ENCODE results near the gene OCA2. TPM values are rescaled to one million over a fixed set of nuclear protein-coding genes. Genes with fewer than 3 reads are reported as not detected.

OCA2 gene
- total RNA-seq, 3 donors from 2014 or later (not counting 1 experiment from before 2014, with no cell fraction given), result 0.35 to 1.5 (median 0.56) TPM

DNA sequence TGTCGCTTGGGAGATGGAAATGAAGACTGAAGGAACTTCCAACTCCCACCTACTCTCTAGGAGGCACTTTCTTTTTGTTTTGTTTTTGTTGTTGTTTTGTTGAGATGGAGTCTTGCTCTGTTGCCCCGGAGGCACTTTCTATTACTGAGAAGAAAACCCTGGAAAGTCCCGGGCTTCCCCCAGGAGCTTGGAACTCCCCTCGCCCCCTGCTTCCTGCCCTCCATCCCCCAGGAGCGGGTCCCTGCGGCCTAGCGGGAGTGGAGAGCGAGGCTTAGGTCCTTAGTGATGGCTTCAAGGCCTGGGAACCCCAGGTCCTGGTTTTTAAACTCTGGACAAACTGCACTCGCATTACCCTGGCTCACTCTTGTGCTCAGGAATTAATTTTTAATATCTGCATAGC is 195.7 kb downstream of the OCA2 start:
- H3K36me3 Mint-ChIP-seq, result no peaks in the 10 kb centered on the region
- no peak overlapping the region for H3K4me3 ChIP-seq (ENCODE audit: low read length)
- H3K36me3 ChIP-seq (ENCODE audit: control insufficient read depth, insufficient read depth, low read length), result no peaks in the 10 kb centered on the region
- WGBS (ENCODE audit: insufficient coverage), result 90% methylated on average over 8 of the region's 9 CpGs
- peaks cover 7% of the 10 kb centered on the region for H3K9me3 ChIP-seq (ENCODE audit: control insufficient read depth, insufficient read depth, low read length)
- H3K27me3 Mint-ChIP-seq (ENCODE audit: low read depth in 2 of 2), result no peaks in the 10 kb centered on the region
- TF ChIP-seq, protein P1, sequence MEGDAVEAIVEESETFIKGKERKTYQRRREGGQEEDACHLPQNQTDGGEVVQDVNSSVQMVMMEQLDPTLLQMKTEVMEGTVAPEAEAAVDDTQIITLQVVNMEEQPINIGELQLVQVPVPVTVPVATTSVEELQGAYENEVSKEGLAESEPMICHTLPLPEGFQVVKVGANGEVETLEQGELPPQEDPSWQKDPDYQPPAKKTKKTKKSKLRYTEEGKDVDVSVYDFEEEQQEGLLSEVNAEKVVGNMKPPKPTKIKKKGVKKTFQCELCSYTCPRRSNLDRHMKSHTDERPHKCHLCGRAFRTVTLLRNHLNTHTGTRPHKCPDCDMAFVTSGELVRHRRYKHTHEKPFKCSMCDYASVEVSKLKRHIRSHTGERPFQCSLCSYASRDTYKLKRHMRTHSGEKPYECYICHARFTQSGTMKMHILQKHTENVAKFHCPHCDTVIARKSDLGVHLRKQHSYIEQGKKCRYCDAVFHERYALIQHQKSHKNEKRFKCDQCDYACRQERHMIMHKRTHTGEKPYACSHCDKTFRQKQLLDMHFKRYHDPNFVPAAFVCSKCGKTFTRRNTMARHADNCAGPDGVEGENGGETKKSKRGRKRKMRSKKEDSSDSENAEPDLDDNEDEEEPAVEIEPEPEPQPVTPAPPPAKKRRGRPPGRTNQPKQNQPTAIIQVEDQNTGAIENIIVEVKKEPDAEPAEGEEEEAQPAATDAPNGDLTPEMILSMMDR (IDR thresholded peaks at IDR 0.05), result no peak
- no peak overlapping the region for H3K27ac ChIP-seq (ENCODE audit: low read length)
- no peak overlapping the region for H3K27ac Mint-ChIP-seq
- H3K4me3 Mint-ChIP-seq, result no peak overlapping the region
- ATAC-seq, result no peak
- H3K4me1 ChIP-seq (ENCODE audit: control insufficient read depth, insufficient read depth, low read length), result no peaks in the 10 kb centered on the region
- peaks cover 0 to 10% of the 10 kb centered on the region in 2 donors for H3K9me3 Mint-ChIP-seq
- no peak for DNase-seq
- intact Hi-C loops (cut with micrococcal nuclease), result no loop called here
- H3K4me1 Mint-ChIP-seq, result no peaks in the 10 kb centered on the region
- no peaks in the 10 kb centered on the region for H3K27me3 ChIP-seq (ENCODE audit: control insufficient read depth, insufficient read depth, low read length)

DNA sequence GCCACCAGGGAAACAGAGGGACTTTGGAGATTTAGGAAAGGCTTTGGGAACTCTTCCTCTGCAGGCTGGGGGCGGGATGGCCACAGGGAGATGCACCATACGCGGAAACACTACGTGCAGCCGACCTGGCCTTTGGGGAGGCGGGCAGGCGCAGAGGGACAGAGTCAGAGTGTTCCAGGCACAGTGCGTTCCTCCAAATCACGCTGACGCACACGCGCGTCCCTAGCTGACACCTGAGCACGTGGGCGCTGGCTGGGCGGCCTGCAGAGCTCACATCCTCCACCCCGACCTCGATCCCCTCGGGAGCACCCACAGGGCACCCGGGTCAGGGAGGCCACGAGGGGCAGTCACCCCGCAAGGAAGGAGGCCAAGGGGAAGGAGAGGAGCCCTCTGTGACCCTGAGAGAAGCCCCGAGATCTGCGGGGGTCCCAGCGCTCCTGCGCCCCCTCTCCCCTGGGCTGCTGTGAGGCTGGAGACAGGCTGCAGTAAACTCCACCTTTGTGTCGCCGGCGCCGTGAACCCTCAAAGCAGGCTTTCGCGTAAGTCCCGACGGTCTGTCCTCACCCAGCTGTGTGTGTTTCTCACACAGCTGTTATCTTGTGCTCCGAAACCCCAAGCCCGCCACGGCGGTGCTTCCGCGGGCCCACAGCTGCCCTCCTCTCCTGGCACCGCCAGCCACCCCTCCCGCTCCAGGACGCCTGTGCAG is 196.3 kb downstream of the OCA2 start:
- Histone ChIP-seq H3K9me3 (ENCODE audit: control insufficient read depth, insufficient read depth, low read length) (peaks cover 7% of the 10 kb centered on the region), H3K4me3 (ENCODE audit: low read length) (no peak overlapping the region), H3K36me3 (ENCODE audit: control insufficient read depth, insufficient read depth, low read length) (no peaks in the 10 kb centered on the region), H3K27me3 (ENCODE audit: control insufficient read depth, insufficient read depth, low read length) (no peaks in the 10 kb centered on the region), H3K27ac (ENCODE audit: low read length) (no peak overlapping the region), H3K4me1 (ENCODE audit: control insufficient read depth, insufficient read depth, low read length) (no peaks in the 10 kb centered on the region)
- no peaks in the 10 kb centered on the region for H3K36me3 Mint-ChIP-seq
- DNase-seq (no peak), ATAC-seq (no peak)
- no peak overlapping the region for H3K4me3 Mint-ChIP-seq
- H3K27ac Mint-ChIP-seq, result no peak overlapping the region
- TF ChIP-seq, protein P1 (IDR thresholded peaks at IDR 0.05), result no peak
- H3K4me1 Mint-ChIP-seq, result no peaks in the 10 kb centered on the region
- 84% methylated on average over 43 of the region's 43 CpGs for WGBS (ENCODE audit: insufficient coverage)
- no peaks in the 10 kb centered on the region for H3K27me3 Mint-ChIP-seq (ENCODE audit: low read depth in 2 of 2)
- intact Hi-C loops (cut with micrococcal nuclease), result no loop called here
- peaks cover 0 to 10% of the 10 kb centered on the region in 2 donors for H3K9me3 Mint-ChIP-seq

DNA sequence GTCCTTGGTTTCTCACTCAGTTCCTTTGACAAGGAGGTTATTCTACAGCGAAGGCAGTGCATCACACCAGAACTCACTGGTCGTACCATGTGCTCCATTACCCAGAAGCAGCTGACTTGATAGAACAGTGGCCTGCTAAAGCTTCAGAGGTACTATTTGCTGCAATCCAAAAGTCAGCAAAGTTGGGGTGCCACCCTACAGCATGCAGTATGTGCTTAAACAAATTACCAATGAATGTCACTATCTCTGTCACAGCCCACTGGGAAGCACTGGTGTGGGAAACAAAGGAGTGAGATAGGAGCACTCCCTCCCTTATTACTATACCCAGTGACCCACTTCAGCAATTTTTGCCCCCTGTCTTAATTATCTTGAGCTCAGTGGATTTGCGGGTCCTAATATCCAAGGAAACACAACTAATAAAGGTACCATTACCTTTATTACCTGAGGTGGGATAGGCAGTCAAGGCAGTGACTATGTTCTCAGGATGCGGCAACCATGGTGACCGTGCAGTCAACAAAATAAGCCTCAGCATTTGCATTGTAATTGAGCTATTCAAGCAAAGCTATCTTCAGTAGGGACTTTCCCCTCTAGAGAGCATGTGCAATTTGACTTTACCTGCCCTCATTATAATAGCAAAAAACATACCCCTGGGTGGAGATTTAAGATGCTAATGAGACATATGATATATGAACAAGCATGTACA is 199.4 kb downstream of the OCA2 start:
- no peak overlapping the region for H3K4me3 Mint-ChIP-seq

More for the DNA sequence above, 199.4 kb downstream of the OCA2 start:
- ATAC-seq (no peak), DNase-seq (no peak)
- WGBS (ENCODE audit: insufficient coverage), result 96% methylated on average over 5 of the region's 5 CpGs
- Histone ChIP-seq H3K27ac (ENCODE audit: low read length) (no peak overlapping the region), H3K36me3 (ENCODE audit: control insufficient read depth, insufficient read depth, low read length) (no peaks in the 10 kb centered on the region), H3K4me3 (ENCODE audit: low read length) (no peak overlapping the region), H3K4me1 (ENCODE audit: control insufficient read depth, insufficient read depth, low read length) (no peaks in the 10 kb centered on the region), H3K27me3 (ENCODE audit: control insufficient read depth, insufficient read depth, low read length) (no peaks in the 10 kb centered on the region), H3K9me3 (ENCODE audit: control insufficient read depth, insufficient read depth, low read length) (peaks cover 15% of the 10 kb centered on the region)
- Mint-ChIP-seq H3K27ac (no peak overlapping the region), H3K9me3 (peaks cover 3 to 12% of the 10 kb centered on the region in 2 donors), H3K36me3 (peaks cover 10% of the 10 kb centered on the region), H3K27me3 (ENCODE audit: low read depth in 2 of 2) (no peaks in the 10 kb centered on the region), H3K4me1 (no peaks in the 10 kb centered on the region)
- TF ChIP-seq, protein P1 (IDR thresholded peaks at IDR 0.05), result no peak
- intact Hi-C loops (cut with micrococcal nuclease), result no loop called here
